ENCODE measurements around the gene ATP9B.

- TF ChIP-seq BCL11A (tag by site-specific recombination; IDR thresholded peaks at IDR 0.05; ENCODE audit: low read depth), result no peak
- TF ChIP-seq, protein P1, sequence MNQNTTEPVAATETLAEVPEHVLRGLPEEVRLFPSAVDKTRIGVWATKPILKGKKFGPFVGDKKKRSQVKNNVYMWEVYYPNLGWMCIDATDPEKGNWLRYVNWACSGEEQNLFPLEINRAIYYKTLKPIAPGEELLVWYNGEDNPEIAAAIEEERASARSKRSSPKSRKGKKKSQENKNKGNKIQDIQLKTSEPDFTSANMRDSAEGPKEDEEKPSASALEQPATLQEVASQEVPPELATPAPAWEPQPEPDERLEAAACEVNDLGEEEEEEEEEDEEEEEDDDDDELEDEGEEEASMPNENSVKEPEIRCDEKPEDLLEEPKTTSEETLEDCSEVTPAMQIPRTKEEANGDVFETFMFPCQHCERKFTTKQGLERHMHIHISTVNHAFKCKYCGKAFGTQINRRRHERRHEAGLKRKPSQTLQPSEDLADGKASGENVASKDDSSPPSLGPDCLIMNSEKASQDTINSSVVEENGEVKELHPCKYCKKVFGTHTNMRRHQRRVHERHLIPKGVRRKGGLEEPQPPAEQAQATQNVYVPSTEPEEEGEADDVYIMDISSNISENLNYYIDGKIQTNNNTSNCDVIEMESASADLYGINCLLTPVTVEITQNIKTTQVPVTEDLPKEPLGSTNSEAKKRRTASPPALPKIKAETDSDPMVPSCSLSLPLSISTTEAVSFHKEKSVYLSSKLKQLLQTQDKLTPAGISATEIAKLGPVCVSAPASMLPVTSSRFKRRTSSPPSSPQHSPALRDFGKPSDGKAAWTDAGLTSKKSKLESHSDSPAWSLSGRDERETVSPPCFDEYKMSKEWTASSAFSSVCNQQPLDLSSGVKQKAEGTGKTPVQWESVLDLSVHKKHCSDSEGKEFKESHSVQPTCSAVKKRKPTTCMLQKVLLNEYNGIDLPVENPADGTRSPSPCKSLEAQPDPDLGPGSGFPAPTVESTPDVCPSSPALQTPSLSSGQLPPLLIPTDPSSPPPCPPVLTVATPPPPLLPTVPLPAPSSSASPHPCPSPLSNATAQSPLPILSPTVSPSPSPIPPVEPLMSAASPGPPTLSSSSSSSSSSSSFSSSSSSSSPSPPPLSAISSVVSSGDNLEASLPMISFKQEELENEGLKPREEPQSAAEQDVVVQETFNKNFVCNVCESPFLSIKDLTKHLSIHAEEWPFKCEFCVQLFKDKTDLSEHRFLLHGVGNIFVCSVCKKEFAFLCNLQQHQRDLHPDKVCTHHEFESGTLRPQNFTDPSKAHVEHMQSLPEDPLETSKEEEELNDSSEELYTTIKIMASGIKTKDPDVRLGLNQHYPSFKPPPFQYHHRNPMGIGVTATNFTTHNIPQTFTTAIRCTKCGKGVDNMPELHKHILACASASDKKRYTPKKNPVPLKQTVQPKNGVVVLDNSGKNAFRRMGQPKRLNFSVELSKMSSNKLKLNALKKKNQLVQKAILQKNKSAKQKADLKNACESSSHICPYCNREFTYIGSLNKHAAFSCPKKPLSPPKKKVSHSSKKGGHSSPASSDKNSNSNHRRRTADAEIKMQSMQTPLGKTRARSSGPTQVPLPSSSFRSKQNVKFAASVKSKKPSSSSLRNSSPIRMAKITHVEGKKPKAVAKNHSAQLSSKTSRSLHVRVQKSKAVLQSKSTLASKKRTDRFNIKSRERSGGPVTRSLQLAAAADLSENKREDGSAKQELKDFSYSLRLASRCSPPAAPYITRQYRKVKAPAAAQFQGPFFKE (tag by site-specific recombination; IDR thresholded peaks at IDR 0.05; ENCODE audit: borderline replicate concordance), result no peak
- TF ChIP-seq ZNF777 (tag by site-specific recombination; IDR thresholded peaks at IDR 0.05; ENCODE audit: borderline replicate concordance), result no peak
- TF ChIP-seq, protein P2, sequence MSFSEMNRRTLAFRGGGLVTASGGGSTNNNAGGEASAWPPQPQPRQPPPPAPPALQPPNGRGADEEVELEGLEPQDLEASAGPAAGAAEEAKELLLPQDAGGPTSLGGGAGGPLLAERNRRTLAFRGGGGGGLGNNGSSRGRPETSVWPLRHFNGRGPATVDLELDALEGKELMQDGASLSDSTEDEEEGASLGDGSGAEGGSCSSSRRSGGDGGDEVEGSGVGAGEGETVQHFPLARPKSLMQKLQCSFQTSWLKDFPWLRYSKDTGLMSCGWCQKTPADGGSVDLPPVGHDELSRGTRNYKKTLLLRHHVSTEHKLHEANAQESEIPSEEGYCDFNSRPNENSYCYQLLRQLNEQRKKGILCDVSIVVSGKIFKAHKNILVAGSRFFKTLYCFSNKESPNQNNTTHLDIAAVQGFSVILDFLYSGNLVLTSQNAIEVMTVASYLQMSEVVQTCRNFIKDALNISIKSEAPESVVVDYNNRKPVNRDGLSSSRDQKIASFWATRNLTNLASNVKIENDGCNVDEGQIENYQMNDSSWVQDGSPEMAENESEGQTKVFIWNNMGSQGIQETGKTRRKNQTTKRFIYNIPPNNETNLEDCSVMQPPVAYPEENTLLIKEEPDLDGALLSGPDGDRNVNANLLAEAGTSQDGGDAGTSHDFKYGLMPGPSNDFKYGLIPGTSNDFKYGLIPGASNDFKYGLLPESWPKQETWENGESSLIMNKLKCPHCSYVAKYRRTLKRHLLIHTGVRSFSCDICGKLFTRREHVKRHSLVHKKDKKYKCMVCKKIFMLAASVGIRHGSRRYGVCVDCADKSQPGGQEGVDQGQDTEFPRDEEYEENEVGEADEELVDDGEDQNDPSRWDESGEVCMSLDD (tag by site-specific recombination; IDR thresholded peaks at IDR 0.05), result no peak
- TF ChIP-seq ZNF660 (tag by site-specific recombination; IDR thresholded peaks at IDR 0.05), result no peak
- TF ChIP-seq ZNF114 (tag by site-specific recombination; IDR thresholded peaks at IDR 0.05), result no peak
- no peak for TF ChIP-seq ZNF274 (IDR thresholded peaks at IDR 0.05; ENCODE audit: low read length)
- TF ChIP-seq ZNF274 (tag by site-specific recombination; IDR thresholded peaks at IDR 0.05; ENCODE audit: borderline replicate concordance), result no peak
- no peak for TF ChIP-seq ZBTB17 (tag by site-specific recombination; IDR thresholded peaks at IDR 0.05)
Observed at GRCh38 chr18:79257480-79257879, 188.3 kb downstream of the ATP9B start.

Data from HEK293 (cell line).